Fibroblast of lung (primary cell): ENCODE measurements around the gene CUBN.

Experiments used
- CTCF ChIP-seq, 2 donors: IDR thresholded peaks in 1 of 2; conservative IDR thresholded peaks in 1 of 2; 1 replicate in 1 of 2; 2 replicates in 1 of 2; pipeline ENCODE4 v1.5.1; 2011 to 2012; ENCODE audit warnings: low read length in 2 of 2, control low read depth in 1 of 2, inconsistent platforms in 1 of 2, low read depth in 1 of 2, mild to moderate bottlenecking in 1 of 2
- EZH2 ChIP-seq: IDR thresholded peaks from 2 replicates; pipeline ENCODE4 v1.5.1; 2012; ENCODE audit warnings: low read length, control low read depth, mild to moderate bottlenecking; ENCODE audit errors: missing control alignments

GRCh38 chr10:17053061-17053460, 76.5 kb downstream of the CUBN start:
- TF ChIP-seq CTCF (conservative IDR thresholded peaks at IDR 0.05 in 1 of 2, IDR thresholded peaks at IDR 0.05 in 1 of 2; ENCODE audit: low read depth in 1 of 2, low read length in 2 of 2) (no peak), EZH2 (no peak)
